ENCODE data around the gene KCNMA1. TPM values are rescaled to one million over a fixed set of nuclear protein-coding genes. Genes with fewer than 3 reads are reported as not detected.
"Not testable (repeated sequence)": the region's sequence is repeated elsewhere in the genome, so short reads cannot be mapped to it uniquely, and the experiment has no call there.

The KCNMA1 gene
- total and polyA plus RNA-seq, 2 donors (not counting 1 experiment from before 2014, with no cell fraction given) = 0.82 to 3.1 TPM

DNA sequence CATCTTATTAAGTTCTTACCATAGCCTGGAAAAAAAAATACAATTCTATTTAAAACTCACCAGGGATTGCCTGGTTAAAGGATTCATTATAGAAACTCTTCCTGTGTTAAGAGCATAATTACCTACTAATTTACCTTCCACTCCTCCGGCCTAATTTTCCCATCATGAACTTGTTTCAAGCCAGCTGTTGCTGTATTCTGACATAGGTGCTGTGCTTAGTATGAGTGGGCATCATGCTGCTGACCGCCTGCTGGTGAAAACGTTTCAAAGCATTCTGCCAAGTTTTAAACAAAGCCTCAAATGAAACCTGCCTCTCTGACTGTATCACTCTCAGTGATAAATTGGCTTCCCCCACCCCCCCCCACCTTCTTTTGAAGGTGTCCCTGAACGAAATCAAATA, 47.8 kb upstream of the KCNMA1 start:
- H3K4me3 Mint-ChIP-seq = no peak overlapping the region
- ATAC-seq (ENCODE audit: low read depth) (no peak), DNase-seq (no peak)
- no peaks in the 10 kb centered on the region for H3K9me3 Mint-ChIP-seq (ENCODE audit: insufficient read depth)
- Histone ChIP-seq H3K9me3 (ENCODE audit: control extremely low read depth in 1 of 3, control insufficient read depth in 2 of 3, insufficient read depth in 1 of 3, low read length in 2 of 3) (no peaks in the 10 kb centered on the region), H3K4me1 (ENCODE audit: control insufficient read depth in 2 of 2, insufficient read depth in 2 of 2, low read length in 2 of 2) (no peaks in the 10 kb centered on the region), H4K20me1 (ENCODE audit: control insufficient read depth, insufficient read depth, low read length, poor library complexity, severe bottlenecking) (no peaks in the 10 kb centered on the region), H3K4me3 (ENCODE audit: control extremely low read depth in 1 of 5, extremely low read depth in 1 of 5, insufficient read depth in 1 of 5, low read depth in 2 of 5, low read length in 4 of 5) (no peak overlapping the region), H3K9ac (ENCODE audit: low read length) (no peak overlapping the region), H3K27ac (ENCODE audit: low read length in 2 of 2) (no peak overlapping the region), H3K79me2 (ENCODE audit: control insufficient read depth, insufficient read depth, low read length) (no peaks in the 10 kb centered on the region), H3K36me3 (replicated peaks in 1 of 2; ENCODE audit: control extremely low read depth in 1 of 2, control insufficient read depth in 1 of 2, extremely low read depth in 1 of 2, insufficient read depth in 2 of 2, low read length in 1 of 2) (no peaks in the 10 kb centered on the region), H3K27me3 (replicated peaks in 1 of 4; ENCODE audit: control extremely low read depth in 1 of 4, control insufficient read depth in 3 of 4, insufficient read depth in 4 of 4, low read length in 3 of 4) (peaks cover 0 to 3% (median 0%) of the 10 kb centered on the region in 4 experiments), H3K4me2 (replicated peaks; ENCODE audit: low read depth, low read length, poor library complexity, severe bottlenecking) (no peak overlapping the region), H2AFZ (ENCODE audit: insufficient read depth, low read depth, low read length, poor library complexity, severe bottlenecking) (no peak overlapping the region)
- CTCF ChIA-PET = no interaction called here
- WGBS (ENCODE audit: insufficient coverage) = 100% methylated on average over 1 of the region's 4 CpGs
- H3K27ac Mint-ChIP-seq = no peak overlapping the region
- TF ChIP-seq CTCF (IDR thresholded peaks at IDR 0.05) (no peak), EZH2 (IDR thresholded peaks at IDR 0.05; ENCODE audit: borderline replicate concordance, insufficient read depth, low read depth, low read length, poor library complexity, severe bottlenecking) (no peak)
- POLR2A ChIA-PET = no interaction called here
- no peaks in the 10 kb centered on the region for H3K4me1 Mint-ChIP-seq
- intact Hi-C loops (cut with micrococcal nuclease) = no loop called here
- H3K27me3 Mint-ChIP-seq = peaks cover 4% of the 10 kb centered on the region

- H3K9ac ChIP-seq (ENCODE audit: low read length); H3K27me3 Mint-ChIP-seq; H3K4me1 Mint-ChIP-seq; H3K79me2 ChIP-seq (ENCODE audit: control insufficient read depth, insufficient read depth, low read length); POLR2A ChIA-PET; H3K4me1 ChIP-seq (ENCODE audit: control insufficient read depth in 2 of 2, insufficient read depth in 2 of 2, low read length in 2 of 2); H3K27ac ChIP-seq (ENCODE audit: low read length in 2 of 2); H3K9me3 ChIP-seq (ENCODE audit: control extremely low read depth in 1 of 3, control insufficient read depth in 2 of 3, insufficient read depth in 1 of 3, low read length in 2 of 3); ATAC-seq (ENCODE audit: low read depth); DNase-seq; intact Hi-C loops (cut with micrococcal nuclease); H3K9me3 Mint-ChIP-seq (ENCODE audit: insufficient read depth); H3K27me3 ChIP-seq (replicated peaks in 1 of 4; ENCODE audit: control extremely low read depth in 1 of 4, control insufficient read depth in 3 of 4, insufficient read depth in 4 of 4, low read length in 3 of 4); H3K4me2 ChIP-seq (replicated peaks; ENCODE audit: low read depth, low read length, poor library complexity, severe bottlenecking); H4K20me1 ChIP-seq (ENCODE audit: control insufficient read depth, insufficient read depth, low read length, poor library complexity, severe bottlenecking); H2AFZ ChIP-seq (ENCODE audit: insufficient read depth, low read depth, low read length, poor library complexity, severe bottlenecking); H3K27ac Mint-ChIP-seq; H3K4me3 ChIP-seq (ENCODE audit: control extremely low read depth in 1 of 5, extremely low read depth in 1 of 5, insufficient read depth in 1 of 5, low read depth in 2 of 5, low read length in 4 of 5); H3K4me3 Mint-ChIP-seq; H3K36me3 ChIP-seq (replicated peaks in 1 of 2; ENCODE audit: control extremely low read depth in 1 of 2, control insufficient read depth in 1 of 2, extremely low read depth in 1 of 2, insufficient read depth in 2 of 2, low read length in 1 of 2): not testable (repeated sequence)
- CTCF ChIA-PET = interaction anchor here (2.7 kb wide), 1 partner anchor 29 kb away, joined by 8 read pairs; no protein-coding TSS in a partner anchor
- WGBS (ENCODE audit: insufficient coverage) = 56% methylated on average over 4 of the region's 8 CpGs
Measured at GRCh38 chr10:77683088-77683432, 45.5 kb upstream of the KCNMA1 start.

All from B cell (primary cell).